ENCODE results near the gene USP22.
"Not testable (repeated sequence)": the region's sequence is repeated elsewhere in the genome, so short reads cannot be mapped to it uniquely, and the experiment has no call there.

Gene USP22

DNA sequence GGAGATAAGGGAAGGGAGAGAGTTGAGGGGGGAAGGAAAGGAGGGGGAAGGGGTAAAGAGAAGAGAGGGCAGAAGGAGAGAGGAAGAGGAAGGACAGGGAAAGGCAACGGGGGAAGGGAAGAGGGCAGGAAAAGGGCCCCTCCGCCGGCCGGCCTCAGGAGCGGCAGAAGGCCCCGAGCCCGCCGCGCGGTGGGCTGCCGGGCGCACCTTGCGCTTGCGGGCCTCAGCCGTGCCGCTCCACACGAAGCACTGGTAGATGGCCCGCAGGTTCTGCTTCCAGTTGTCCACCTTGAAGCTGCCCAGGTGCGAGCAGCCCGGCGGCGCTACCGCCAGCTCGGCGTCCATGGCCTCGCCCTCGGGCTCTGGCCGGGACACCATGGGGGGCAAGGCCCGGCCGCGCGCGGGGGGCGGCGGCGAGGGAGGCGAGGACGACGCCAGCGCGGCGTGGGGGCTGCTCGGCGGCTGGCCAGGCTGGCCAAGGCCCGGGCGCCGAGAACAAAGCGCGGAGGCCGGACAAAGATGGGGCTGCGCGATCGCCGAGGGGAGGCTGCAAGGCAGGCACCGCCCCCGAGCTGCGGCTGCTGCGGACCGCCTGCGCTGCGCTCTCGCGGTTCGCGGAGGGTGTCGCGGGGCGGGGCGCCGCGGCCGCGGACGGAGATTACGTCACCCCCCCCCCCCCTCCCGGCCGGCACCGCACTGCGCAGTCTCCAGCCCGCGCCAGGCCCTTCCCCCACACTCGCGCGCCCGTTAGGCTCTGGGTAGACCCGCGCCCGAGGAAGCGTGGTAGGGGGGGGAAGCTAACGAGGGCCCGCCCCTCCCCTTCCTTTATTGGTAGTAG, at the start of gene USP22:
Gene USP22 (minus strand): TSS at position 554 of the 838 bp plus-strand sequence. CDS start 176 bp downstream, at position 378.
- DNase-seq (ENCODE audit: low spot score) = peak; percentile 90

DNA sequence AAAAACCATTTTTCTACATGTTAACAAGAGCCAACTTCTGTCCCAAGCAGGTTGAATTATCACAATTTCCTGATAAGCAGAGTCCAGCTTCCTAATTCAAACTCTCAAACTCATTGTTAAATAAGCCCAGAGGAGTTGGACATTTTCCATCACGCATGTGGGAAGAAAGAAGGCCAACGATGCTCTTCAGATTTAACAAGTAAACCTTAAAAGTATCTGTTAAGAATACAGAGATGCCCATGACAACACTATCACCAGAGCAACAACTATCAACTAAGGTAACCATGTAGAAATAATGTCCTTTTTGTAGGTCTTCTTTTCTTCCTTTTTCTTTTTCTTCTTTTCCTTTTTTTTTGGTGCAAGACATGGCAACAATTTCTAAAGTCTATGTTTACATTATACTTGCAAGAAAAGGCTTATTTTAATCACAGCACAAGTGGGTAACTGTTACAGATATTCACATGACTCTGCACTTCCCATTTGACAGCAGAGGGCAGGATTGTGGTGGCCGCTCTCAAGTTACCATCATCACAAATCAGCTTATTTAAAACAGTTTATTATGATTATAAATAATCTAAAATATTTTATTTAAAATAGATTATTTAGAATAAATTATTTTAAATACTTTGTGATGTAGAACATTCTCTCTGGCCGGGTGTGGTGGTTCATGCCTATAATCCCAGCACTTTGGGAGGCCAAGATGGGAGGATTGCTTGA, 48.2 kb upstream of the USP22 start:
- no peak for DNase-seq (ENCODE audit: low spot score)

DNA sequence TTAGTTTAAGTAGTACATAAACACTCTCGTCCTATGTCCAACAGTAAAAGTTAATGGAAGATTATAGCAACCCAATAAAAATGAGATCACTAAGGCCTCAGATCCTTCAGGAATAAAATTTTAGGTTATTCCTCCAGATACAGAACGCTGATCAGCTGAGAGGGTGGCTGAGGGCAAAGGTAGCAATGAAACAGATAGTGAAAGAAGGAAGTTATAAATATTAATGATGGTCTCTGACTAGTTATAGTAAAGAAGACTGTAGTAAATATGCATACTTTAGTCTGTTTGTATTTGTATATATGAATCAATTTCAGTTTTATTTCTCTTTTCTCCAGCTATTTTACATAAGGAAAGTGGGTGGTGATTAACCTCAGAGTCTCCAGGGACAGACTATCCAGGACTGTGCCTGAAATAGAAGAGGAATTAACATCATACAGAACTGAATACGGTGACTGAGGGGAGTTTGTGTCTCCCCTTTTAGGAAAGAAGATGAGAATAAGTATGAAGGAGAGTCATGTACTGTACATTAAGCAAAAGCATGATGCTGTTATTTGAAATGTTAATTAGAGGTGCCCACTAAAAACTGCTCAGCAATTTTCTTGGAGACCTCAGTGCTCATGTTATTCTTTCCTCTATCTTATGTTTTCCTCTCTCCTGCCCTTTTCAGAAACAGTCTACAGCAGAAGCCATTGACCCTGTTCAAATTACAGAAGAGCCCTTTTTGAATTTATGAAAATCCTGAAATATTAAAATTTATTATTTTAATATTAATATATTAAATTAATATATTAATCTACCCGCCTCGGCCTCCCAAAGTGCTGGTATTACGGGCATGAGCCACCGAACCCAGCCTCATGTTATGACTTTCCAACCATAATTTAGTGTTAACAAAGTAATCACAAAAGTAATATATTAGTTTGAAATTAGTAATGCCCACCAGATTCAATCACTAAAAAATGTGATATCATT, 47.4 kb upstream of the USP22 start:
- no peak for DNase-seq (ENCODE audit: low spot score)

DNA sequence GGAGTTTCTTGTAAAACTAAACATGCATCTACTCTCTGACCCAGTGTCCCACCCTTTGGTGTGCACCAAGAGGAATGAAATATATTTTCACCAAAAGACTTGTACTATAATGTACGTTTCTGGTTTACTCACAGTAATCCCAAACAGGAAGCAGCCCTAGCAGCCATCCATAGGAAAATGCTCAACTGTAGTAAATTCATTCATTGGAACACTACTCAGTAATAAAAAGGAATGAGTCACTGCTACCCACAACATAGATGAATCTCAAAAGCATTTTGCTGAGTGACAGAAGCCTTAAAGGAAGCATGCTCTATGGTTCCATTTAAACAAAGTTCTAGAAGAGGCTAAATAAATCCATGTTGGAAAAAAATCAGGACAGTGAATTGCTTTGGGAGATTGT, 46.3 kb upstream of the USP22 start:
- no peak for DNase-seq (ENCODE audit: low spot score)

- no peak for DNase-seq (ENCODE audit: low spot score)
These were observed 42.9 kb upstream of the USP22 start for GRCh38 chr17:21085707-21086106.

DNA sequence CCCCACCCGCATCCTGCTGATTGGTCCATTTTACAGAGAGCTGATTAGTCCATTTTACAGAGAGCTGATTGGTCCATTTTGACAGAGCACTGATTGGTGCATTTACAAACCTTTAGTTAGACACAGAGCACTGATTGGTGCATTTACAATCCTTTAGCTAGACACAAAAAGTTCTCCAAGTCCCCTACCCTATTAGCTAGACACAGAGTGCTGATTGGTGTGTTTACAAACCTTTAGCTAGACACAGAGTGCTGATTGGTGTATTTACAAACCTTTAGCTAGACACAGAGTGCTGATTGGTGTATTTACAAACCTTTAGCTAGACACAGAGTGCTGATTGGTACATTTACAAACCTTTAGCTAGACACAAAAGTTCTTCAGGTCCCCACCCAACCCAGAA, 42.5 kb upstream of the USP22 start:
- DNase-seq (ENCODE audit: low spot score) = not testable (repeated sequence)

- no peak for DNase-seq (ENCODE audit: low spot score)
These were observed 39.2 kb upstream of the USP22 start for GRCh38 chr17:21082001-21082436.

- DNase-seq (ENCODE audit: low spot score) = no peak
These were observed 36.4 kb upstream of the USP22 start for GRCh38 chr17:21079196-21079595.

GRCh38 chr17:21078016-21078780, 35.4 kb upstream of the USP22 start:
- DNase-seq (ENCODE audit: low spot score) = no peak

- DNase-seq (ENCODE audit: low spot score) = no peak
These were observed 34.5 kb upstream of the USP22 start for GRCh38 chr17:21077281-21077680.

- no peak for DNase-seq (ENCODE audit: low spot score)
These were observed 33.4 kb upstream of the USP22 start for GRCh38 chr17:21076242-21076641.

DNA sequence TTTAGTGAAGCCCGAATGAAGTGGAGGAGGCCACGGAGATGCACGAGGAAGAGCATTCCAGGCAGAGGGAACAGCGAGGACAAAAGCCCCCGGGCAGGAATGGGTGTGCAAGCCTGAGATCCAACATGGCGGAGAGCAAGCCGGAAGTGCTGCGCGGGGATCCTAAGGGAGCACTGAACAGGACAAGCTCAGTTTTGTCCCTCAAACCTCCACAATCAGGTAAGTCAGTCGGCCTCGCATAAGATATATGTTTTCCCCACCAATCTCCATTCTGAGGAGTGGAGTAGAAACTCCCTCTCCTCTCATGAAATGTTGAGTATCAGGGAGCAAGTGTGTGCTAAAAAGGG, 32.9 kb upstream of the USP22 start:
- DNase-seq (ENCODE audit: low spot score) = no peak

DNA sequence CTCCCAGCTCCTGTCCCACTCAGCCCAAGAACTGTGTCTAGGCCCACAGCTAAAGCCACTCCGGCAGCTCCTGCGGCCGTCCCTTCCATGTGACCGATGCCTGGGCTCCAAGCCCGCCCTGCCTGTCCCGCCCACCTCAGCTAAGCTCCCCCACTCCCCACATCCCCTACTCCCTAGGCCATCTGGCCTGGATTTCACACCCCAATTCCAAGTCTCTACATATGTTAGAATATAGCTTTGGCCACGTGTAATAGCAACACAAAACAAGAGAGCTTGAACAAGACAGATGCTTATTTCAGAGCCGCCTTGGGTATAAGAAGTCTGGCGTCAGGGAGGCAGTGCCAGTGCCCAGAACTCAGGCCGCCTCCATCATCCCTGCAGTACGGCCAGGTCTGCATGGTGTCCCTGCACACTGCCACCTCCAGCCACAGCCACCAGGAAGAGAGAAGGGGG, 30.0 kb upstream of the USP22 start:
- DNase-seq (ENCODE audit: low spot score) = no peak

DNA sequence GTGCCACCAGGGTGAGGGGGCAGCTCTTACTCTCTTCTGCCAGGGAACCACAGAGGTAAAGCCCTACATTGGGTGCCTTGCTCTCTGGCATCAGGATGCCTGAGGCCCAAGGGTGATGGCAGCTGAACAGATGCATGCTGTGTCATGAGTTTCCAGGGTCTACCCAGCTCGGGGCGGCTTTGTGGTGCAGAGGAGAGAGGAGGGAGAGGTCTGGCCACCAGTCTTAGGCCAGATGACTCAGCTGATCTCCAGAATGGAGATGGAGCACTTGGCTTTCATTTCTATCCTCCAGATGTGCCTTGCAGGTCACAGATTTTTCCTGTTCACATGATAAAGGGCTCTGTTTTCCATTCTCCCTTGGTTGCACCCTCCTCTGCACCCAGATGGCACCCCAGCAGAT, 23.6 kb upstream of the USP22 start:
- DNase-seq (ENCODE audit: low spot score) = no peak

DNA sequence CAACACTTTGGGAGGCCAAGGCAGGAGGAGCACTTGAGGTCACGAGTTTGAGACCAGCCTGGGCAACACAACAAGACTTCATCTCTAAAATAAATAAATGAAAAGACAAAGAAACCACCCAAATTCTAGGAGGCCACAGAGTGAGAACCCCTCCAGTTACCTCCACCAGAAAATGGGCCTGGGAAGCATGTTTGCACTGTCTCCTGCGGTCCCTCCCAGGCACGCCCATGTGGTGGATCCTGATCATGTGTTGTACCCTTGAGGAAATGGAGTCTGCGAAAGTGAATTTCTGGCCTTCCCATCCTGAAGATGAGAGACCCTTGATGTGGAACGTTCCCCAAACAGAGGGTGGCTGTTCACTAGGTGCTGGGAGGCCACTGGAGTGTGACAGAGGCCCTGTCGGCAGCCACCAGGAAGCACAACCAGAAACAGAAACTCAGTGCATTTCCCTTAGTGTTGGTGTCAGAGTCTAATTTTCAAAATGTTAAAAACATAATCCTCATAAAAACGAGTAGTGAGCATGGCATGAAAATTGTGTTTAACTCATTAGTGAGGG, 19.2 kb upstream of the USP22 start:
- no peak for DNase-seq (ENCODE audit: low spot score)

GRCh38 chr17:21061158-21061835, 18.5 kb upstream of the USP22 start:
- no peak for DNase-seq (ENCODE audit: low spot score)

DNA sequence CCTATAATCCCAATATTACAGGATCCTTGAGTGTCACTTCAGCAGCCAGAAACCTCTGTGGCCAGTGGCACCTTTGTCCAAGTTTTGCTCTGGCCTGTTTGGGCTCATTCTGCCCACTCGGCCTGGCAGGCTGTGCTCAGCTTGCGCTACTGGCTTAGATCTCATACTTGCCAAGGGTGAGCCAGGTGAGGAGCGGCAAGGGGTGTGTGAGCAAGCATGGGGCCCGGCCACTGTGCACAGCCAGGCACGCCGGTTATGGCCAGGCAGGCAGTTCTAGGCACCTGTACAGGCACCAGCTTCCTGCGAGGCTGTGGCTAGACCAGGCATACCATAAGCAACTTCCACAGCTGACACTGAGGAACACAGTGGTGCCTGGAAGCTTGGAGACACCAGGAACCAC, 16.9 kb upstream of the USP22 start:
- no peak for DNase-seq (ENCODE audit: low spot score)

DNA sequence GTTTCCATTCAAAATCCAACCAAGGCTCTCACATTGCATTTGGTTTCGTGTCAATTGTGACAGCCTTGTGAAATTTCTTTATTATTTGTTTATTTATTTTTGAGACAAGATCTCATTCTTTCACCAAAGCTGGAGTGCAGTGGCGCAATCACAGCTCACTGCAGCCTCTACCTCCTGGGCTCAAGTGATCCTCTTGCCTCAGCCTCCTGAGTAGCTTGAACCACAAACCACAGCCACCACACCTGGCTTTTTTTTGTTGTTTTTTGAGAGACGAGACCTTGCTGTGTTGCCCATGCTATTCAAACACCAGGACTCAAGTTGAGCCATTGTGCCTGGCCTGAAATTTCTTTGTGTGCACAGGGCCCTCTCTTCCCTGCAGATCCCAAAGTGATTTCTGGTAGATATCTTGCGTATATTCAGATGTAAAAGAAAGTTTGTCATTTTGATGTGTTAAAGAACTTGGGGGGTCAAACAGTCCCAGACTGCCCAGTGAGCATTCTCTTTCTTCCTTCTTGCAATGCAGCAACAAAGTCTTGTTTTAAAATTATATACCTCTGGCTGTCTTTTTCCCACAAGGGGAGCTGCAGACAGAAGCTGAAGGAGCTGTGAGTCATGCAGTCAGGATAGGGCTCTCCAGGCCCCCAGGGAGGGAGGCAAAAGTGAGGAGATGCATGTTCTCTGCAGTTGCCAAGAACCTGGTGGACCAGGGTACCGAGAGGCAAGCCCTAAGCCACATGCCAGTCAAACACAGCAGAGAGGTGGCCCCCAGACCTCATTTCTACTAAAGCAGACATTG, 15.5 kb upstream of the USP22 start:
- no peak for DNase-seq (ENCODE audit: low spot score)

DNA sequence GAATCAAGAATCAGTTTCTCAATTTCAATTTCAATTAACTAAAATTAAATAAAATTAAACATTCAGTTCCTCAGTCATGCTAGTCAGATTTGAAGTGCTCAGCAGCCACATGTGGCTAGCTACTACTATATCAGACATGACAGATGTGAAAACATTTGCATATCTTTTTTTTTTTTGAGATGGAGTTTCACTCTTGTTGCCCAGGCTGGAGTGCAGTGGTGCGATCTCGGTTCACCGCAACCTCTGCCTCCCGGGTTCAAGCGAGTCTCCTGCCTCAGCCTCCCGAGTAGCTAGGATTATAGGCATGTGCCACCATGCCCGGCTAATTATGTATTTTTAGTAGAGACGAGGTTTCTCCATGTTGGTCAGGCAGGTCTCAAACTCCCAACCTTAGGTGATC, 10.2 kb upstream of the USP22 start:
- not testable (repeated sequence) for DNase-seq (ENCODE audit: low spot score)

DNA sequence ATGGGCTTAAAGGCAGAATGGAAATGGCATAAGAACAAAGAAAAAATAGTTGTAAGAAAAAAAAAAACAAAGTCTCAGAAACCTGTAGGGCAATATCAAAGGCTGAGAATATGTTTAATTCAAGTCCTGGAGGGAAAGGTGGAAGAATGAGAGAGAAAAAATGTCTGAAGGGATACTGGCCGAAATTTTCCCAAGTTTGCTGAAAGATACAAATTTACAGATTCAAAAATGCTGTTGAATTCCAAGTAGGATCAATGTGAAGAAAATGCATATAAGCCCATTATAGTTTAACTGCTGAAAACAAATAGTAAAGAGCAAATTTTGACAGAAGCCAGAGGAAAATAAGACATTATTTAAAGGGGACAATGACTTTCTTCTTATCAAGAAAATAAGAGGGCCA, 6.6 kb upstream of the USP22 start:
- no peak for DNase-seq (ENCODE audit: low spot score)
